ENCODE measurements around the gene TTC21A.

The TTC21A gene

GRCh38 chr3:39105687-39106063 is 1.8 kb upstream of the TTC21A start (continued):
- TF ChIP-seq CSRNP3 (CRISPR knock-in tag; IDR thresholded peaks at IDR 0.05) (no peak), PPARA (CRISPR knock-in tag; IDR thresholded peaks at IDR 0.05; ENCODE audit: borderline replicate concordance) (no peak), SNAI2 (CRISPR knock-in tag; IDR thresholded peaks at IDR 0.05) (no peak), PATZ1 (CRISPR knock-in tag; IDR thresholded peaks at IDR 0.05; ENCODE audit: borderline replicate concordance) (no peak), OSR1 (CRISPR knock-in tag; IDR thresholded peaks at IDR 0.05) (no peak), ZNF565 (CRISPR knock-in tag; conservative IDR thresholded peaks at IDR 0.05; ENCODE audit: low read depth) (no peak)

- ATAC-seq: peak; percentile 11
Measured at GRCh38 chr3:39106281-39106811, 1.1 kb upstream of the TTC21A start.

GRCh38 chr3:39106851-39107387 is 561 bp upstream of the TTC21A start:
- TF ChIP-seq SNAI2 (CRISPR knock-in tag; IDR thresholded peaks at IDR 0.05) (no peak), BACH2 (CRISPR knock-in tag; IDR thresholded peaks at IDR 0.05; ENCODE audit: borderline replicate concordance) (no peak), GLIS3 (CRISPR knock-in tag; IDR thresholded peaks at IDR 0.05) (no peak), ZC3H10 (CRISPR knock-in tag; IDR thresholded peaks at IDR 0.05) (no peak), ZFP3 (CRISPR knock-in tag; IDR thresholded peaks at IDR 0.05) (no peak)
- peak; percentile 62 for ATAC-seq

More at GRCh38 chr3:39106281-39106811, 1.1 kb upstream of the TTC21A start:
- TF ChIP-seq CSRNP3 (CRISPR knock-in tag; IDR thresholded peaks at IDR 0.05) (no peak), ESRRG (CRISPR knock-in tag; IDR thresholded peaks at IDR 0.05) (no peak)

- ATAC-seq: no peak
- TF ChIP-seq TSHZ2 (CRISPR knock-in tag; IDR thresholded peaks at IDR 0.05) (no peak), ZNF8 (CRISPR knock-in tag; IDR thresholded peaks at IDR 0.05) (no peak), POU6F1 (CRISPR knock-in tag; IDR thresholded peaks at IDR 0.05; ENCODE audit: borderline replicate concordance, low read depth) (no peak), TCF4 (CRISPR knock-in tag; IDR thresholded peaks at IDR 0.05; ENCODE audit: borderline replicate concordance) (no peak), TOX (CRISPR knock-in tag; IDR thresholded peaks at IDR 0.05; ENCODE audit: borderline replicate concordance) (no peak), ZC3H10 (CRISPR knock-in tag; IDR thresholded peaks at IDR 0.05) (no peak), ISL1 (CRISPR knock-in tag; IDR thresholded peaks at IDR 0.05) (no peak), CREB5 (CRISPR knock-in tag; IDR thresholded peaks at IDR 0.05; ENCODE audit: low read depth) (no peak), ZNF565 (CRISPR knock-in tag; conservative IDR thresholded peaks at IDR 0.05; ENCODE audit: low read depth) (no peak), ESRRG (CRISPR knock-in tag; IDR thresholded peaks at IDR 0.05) (no peak), ZFP3 (CRISPR knock-in tag; IDR thresholded peaks at IDR 0.05) (no peak), GLIS3 (CRISPR knock-in tag; IDR thresholded peaks at IDR 0.05) (no peak), PPARA (CRISPR knock-in tag; IDR thresholded peaks at IDR 0.05; ENCODE audit: borderline replicate concordance) (no peak), OSR1 (CRISPR knock-in tag; IDR thresholded peaks at IDR 0.05) (no peak)
Measured at GRCh38 chr3:39108200-39108710, 775 bp downstream of the TTC21A start.

Data from SK-N-SH treated with all-trans-retinoic acid at 6 μM for 48 hours (cell line).